NCI-H510A (cell line): Measurements from ENCODE around the gene HPSE2.
"Not testable (repeated sequence)": the region's sequence is repeated elsewhere in the genome, so short reads cannot be mapped to it uniquely, and the experiment has no call there.

Source experiments
- DNase-seq: peaks from one replicate; lab custom pipeline; 2025; lab: John Stamatoyannopoulos, UW

The HPSE2 gene

GRCh38 chr10:98919899-98920298 is 315.8 kb downstream of the HPSE2 start:
- DNase-seq = no peak

GRCh38 chr10:98917828-98918227 is 317.8 kb downstream of the HPSE2 start:
- no peak for DNase-seq

- DNase-seq = no peak
Observed at GRCh38 chr10:98916526-98917125, 319.0 kb downstream of the HPSE2 start.

GRCh38 chr10:98915911-98916310 is 319.7 kb downstream of the HPSE2 start:
- DNase-seq = no peak

- no peak for DNase-seq
Observed at GRCh38 chr10:98910546-98910945, 325.1 kb downstream of the HPSE2 start.

GRCh38 chr10:98910048-98910447 is 325.6 kb downstream of the HPSE2 start:
- no peak for DNase-seq

- DNase-seq = no peak
Observed at GRCh38 chr10:98908868-98909267, 326.8 kb downstream of the HPSE2 start.

GRCh38 chr10:98908247-98908646 is 327.4 kb downstream of the HPSE2 start:
- DNase-seq = not testable (repeated sequence)

GRCh38 chr10:98901441-98902110 is 334.1 kb downstream of the HPSE2 start:
- DNase-seq = no peak

- no peak for DNase-seq
Observed at GRCh38 chr10:98899018-98899417, 336.6 kb downstream of the HPSE2 start.

- DNase-seq = no peak
Observed at GRCh38 chr10:98892523-98892922, 343.1 kb downstream of the HPSE2 start.

- DNase-seq = no peak
Observed at GRCh38 chr10:98886686-98887085, 349.0 kb downstream of the HPSE2 start.

- DNase-seq = no peak
Observed at GRCh38 chr10:98885378-98885777, 350.3 kb downstream of the HPSE2 start.

GRCh38 chr10:98881789-98882188 is 353.9 kb downstream of the HPSE2 start:
- no peak for DNase-seq

- DNase-seq = no peak
Observed at GRCh38 chr10:98880971-98881370, 354.7 kb downstream of the HPSE2 start.

- no peak for DNase-seq
Observed at GRCh38 chr10:98878921-98879320, 356.7 kb downstream of the HPSE2 start.

- DNase-seq = no peak
Observed at GRCh38 chr10:98878418-98878817, 357.2 kb downstream of the HPSE2 start.

GRCh38 chr10:98861962-98862361 is 373.7 kb downstream of the HPSE2 start:
- no peak for DNase-seq

GRCh38 chr10:98858525-98858924 is 377.1 kb downstream of the HPSE2 start:
- DNase-seq = no peak

GRCh38 chr10:98855403-98856189 is 380.1 kb downstream of the HPSE2 start:
- DNase-seq = no peak

- DNase-seq = no peak
Observed at GRCh38 chr10:98852686-98853085, 383.0 kb downstream of the HPSE2 start.

GRCh38 chr10:98848361-98848760 is 387.3 kb downstream of the HPSE2 start:
- DNase-seq = no peak

- no peak for DNase-seq
Observed at GRCh38 chr10:98846787-98847186, 388.9 kb downstream of the HPSE2 start.
